ENCODE results near the gene USP5. TPM values are rescaled to one million over a fixed set of nuclear protein-coding genes. Genes with fewer than 3 reads are reported as not detected.

The USP5 gene
- total RNA-seq, 1 experiment from 2014 or later: 308 TPM

- Histone ChIP-seq H3K9me3 (ENCODE audit: insufficient read depth, low read depth) (no peaks in the 10 kb centered on the region), H3K4me3 (no peak overlapping the region), H3K27ac (no peak overlapping the region), H3K4me2 (no peak overlapping the region), H3F3A (ENCODE audit: insufficient read depth, low read depth) (no peaks in the 10 kb centered on the region; the same call in 1 of the 2 replicates), H3K79me2 (ENCODE audit: low read depth) (no peaks in the 10 kb centered on the region), H3K4me1 (replicated peaks; ENCODE audit: insufficient read depth) (no peaks in the 10 kb centered on the region; the same call in 1 of the 2 replicates), H3K36me3 (ENCODE audit: low read depth) (no peaks in the 10 kb centered on the region), H3K27me3 (ENCODE audit: insufficient read depth, low read depth) (peaks cover 68% of the 10 kb centered on the region), H3K9me2 (ENCODE audit: insufficient read depth) (no peaks in the 10 kb centered on the region), H2AFZ (no peak overlapping the region), H4K20me1 (ENCODE audit: insufficient read depth) (no peaks in the 10 kb centered on the region)
- no peak for TF ChIP-seq EZH2 (IDR thresholded peaks at IDR 0.05; ENCODE audit: low read depth)
- TF ChIP-seq CTCF (conservative IDR thresholded peaks at IDR 0.05): no peak
- no peak for DNase-seq
- no TSS peak for BruUV-seq (replicated peaks)
- ChIA-PET POLR2A (ENCODE audit: unreplicated experiment) (interaction anchor here (0.6 kb wide), 1 partner anchor 131 kb away, joined by 5 read pairs; the partner anchor contains the start of gene ZNF384), CTCF (no interaction called here)
- intact Hi-C loops (cut with micrococcal nuclease; ENCODE audit: unreplicated experiment): no loop called here
Observed at GRCh38 chr12:6820166-6820565, 31.8 kb upstream of the USP5 start.

- Histone ChIP-seq H3K4me2 (peak within 1 kb of the TSS; percentile 68), H3K9me2 (ENCODE audit: insufficient read depth) (no peaks in the 10 kb centered on the region), H3K9me3 (ENCODE audit: insufficient read depth, low read depth) (no peaks in the 10 kb centered on the region), H3K79me2 (ENCODE audit: low read depth) (no peaks in the 10 kb centered on the region), H4K20me1 (ENCODE audit: insufficient read depth) (no peaks in the 10 kb centered on the region), H3K27me3 (ENCODE audit: insufficient read depth, low read depth) (peaks cover 76% of the 10 kb centered on the region), H3K4me1 (replicated peaks; ENCODE audit: insufficient read depth) (no peaks in the 10 kb centered on the region; the same call in 1 of the 2 replicates), H3K27ac (no peak within 1 kb of the TSS), H3K36me3 (ENCODE audit: low read depth) (no peaks in the 10 kb centered on the region), H3F3A (ENCODE audit: insufficient read depth, low read depth) (no peaks in the 10 kb centered on the region; the same call in 1 of the 2 replicates), H3K4me3 (peak within 1 kb of the TSS; percentile 33; the same call in 1 of the 2 replicates), H2AFZ (no peak within 1 kb of the TSS)
- ChIA-PET CTCF (interaction anchor here (0.6 to 1.8 kb wide), 4 partner anchors 20 to 117 kb away, joined by 3 to 9 read pairs (median 5); no protein-coding TSS in a partner anchor), POLR2A (ENCODE audit: unreplicated experiment) (interaction anchor here (0.7 to 0.9 kb wide), 3 partner anchors 47 to 209 kb away, joined by 3 to 4 read pairs (median 3); no protein-coding TSS in a partner anchor)
- BruUV-seq (replicated peaks): no TSS peak
- peak in 1 of 2 experiments; percentile 37 for DNase-seq
- TF ChIP-seq EZH2 (IDR thresholded peaks at IDR 0.05; ENCODE audit: low read depth) (no peak), CTCF (conservative IDR thresholded peaks at IDR 0.05) (no peak)
- intact Hi-C loops (cut with micrococcal nuclease; ENCODE audit: unreplicated experiment): no loop called here
Observed at GRCh38 chr12:6821591-6822425, 30.1 kb upstream of the USP5 start, which contains the start of gene GPR162. GPR162 (plus strand) TSS chr12:6821821; CDS start chr12:6823899, 2,078 bp downstream.

DNA sequence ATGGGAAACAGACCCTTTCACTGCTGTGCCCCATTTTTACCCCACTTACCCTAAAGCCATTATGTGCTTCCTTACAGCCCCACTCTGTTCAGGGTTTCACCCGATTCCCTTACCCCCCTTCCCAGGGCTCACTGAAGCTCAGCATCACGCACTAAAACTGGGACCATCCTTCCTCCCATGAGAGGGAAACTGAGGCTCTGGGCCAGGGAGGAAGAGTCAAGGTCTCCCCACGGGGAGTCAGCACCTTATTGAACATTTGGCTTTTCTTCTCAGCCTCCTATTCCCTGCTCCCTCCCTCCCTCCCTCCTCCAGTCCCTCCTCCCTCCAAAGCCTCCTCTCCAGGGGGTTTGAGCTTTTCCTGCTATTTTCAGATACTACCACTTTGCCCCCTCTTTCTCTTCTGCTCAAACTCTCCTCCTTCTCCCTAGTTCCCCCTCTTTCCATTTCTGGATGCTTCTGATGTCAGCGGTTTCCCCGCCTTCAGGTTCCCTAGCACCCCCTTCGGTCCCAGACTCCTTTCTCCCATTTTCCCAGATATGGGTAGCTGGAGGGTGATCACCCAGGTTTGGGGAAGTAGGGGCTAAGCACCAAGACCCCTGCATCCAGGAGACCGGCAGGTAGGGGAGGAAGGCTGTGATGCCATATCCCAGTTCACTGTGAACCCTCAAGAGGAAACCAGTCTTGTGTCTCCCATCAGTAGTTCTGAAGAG, 29.4 kb upstream of the USP5 start:
- Histone ChIP-seq H3K79me2 (ENCODE audit: low read depth) (no peaks in the 10 kb centered on the region), H3K36me3 (ENCODE audit: low read depth) (no peaks in the 10 kb centered on the region), H3K27me3 (ENCODE audit: insufficient read depth, low read depth) (peaks cover 83% of the 10 kb centered on the region), H4K20me1 (ENCODE audit: insufficient read depth) (no peaks in the 10 kb centered on the region), H3K4me3 (no peak overlapping the region), H3F3A (ENCODE audit: insufficient read depth, low read depth) (no peaks in the 10 kb centered on the region; the same call in 1 of the 2 replicates), H3K4me1 (replicated peaks; ENCODE audit: insufficient read depth) (no peaks in the 10 kb centered on the region; the same call in 1 of the 2 replicates), H3K4me2 (no peak overlapping the region), H2AFZ (no peak overlapping the region), H3K9me2 (ENCODE audit: insufficient read depth) (no peaks in the 10 kb centered on the region), H3K9me3 (ENCODE audit: insufficient read depth, low read depth) (no peaks in the 10 kb centered on the region), H3K27ac (no peak overlapping the region)
- no peak for DNase-seq
- intact Hi-C loops (cut with micrococcal nuclease; ENCODE audit: unreplicated experiment): no loop called here
- ChIA-PET CTCF (interaction anchor here (0.7 to 1.8 kb wide), 3 partner anchors 22 to 118 kb away, joined by 3 to 7 read pairs (median 3); partner anchors contain the start of gene MLF2), POLR2A (ENCODE audit: unreplicated experiment) (no interaction called here)
- BruUV-seq (replicated peaks): no TSS peak
- TF ChIP-seq EZH2 (IDR thresholded peaks at IDR 0.05; ENCODE audit: low read depth): no peak
- no peak for TF ChIP-seq CTCF (conservative IDR thresholded peaks at IDR 0.05)
